GM19351 (cell line): ENCODE data around the gene POLRMT.
"Not testable (repeated sequence)": the region's sequence is repeated elsewhere in the genome, so short reads cannot be mapped to it uniquely, and the experiment has no call there.

Source experiments
- ATAC-seq: cut with Tn5 transposase; IDR thresholded peaks from one replicate; pipeline ENCODE4 v1.9.1; 2021; ENCODE audit warnings: mild to moderate bottlenecking, moderate library complexity; ENCODE audit not compliant: unreplicated experiment

Gene POLRMT

GRCh38 chr19:615619-616018 lies 17.7 kb downstream of the POLRMT start:
- no peak for ATAC-seq

- ATAC-seq: no peak
Observed at GRCh38 chr19:613732-614567, 19.4 kb downstream of the POLRMT start.

- ATAC-seq: no peak
Observed at GRCh38 chr19:612941-613340, 20.4 kb downstream of the POLRMT start.

GRCh38 chr19:611481-611868 lies 21.9 kb downstream of the POLRMT start:
- ATAC-seq: no peak

- ATAC-seq: no peak
Observed at GRCh38 chr19:610801-611480, 22.4 kb downstream of the POLRMT start.

- no peak for ATAC-seq
Observed at GRCh38 chr19:610071-610800, 23.1 kb downstream of the POLRMT start.

- ATAC-seq: no peak
Observed at GRCh38 chr19:609004-609346, 24.4 kb downstream of the POLRMT start.

GRCh38 chr19:608155-609003 lies 25.0 kb downstream of the POLRMT start:
- ATAC-seq: no peak

GRCh38 chr19:607301-608154 lies 25.8 kb downstream of the POLRMT start:
- ATAC-seq: no peak

- not testable (repeated sequence) for ATAC-seq
Observed at GRCh38 chr19:605061-605971, 28.0 kb downstream of the POLRMT start.

GRCh38 chr19:604355-604754 lies 29.0 kb downstream of the POLRMT start:
- no peak for ATAC-seq

GRCh38 chr19:603779-604178 lies 29.6 kb downstream of the POLRMT start:
- not testable (repeated sequence) for ATAC-seq

- ATAC-seq: not testable (repeated sequence)
Observed at GRCh38 chr19:603302-603639, 30.1 kb downstream of the POLRMT start.

- no peak for ATAC-seq
Observed at GRCh38 chr19:602391-603301, 30.7 kb downstream of the POLRMT start.

- ATAC-seq: no peak
Observed at GRCh38 chr19:601790-602189, 31.5 kb downstream of the POLRMT start.

- no peak for ATAC-seq
Observed at GRCh38 chr19:601310-601709, 32.0 kb downstream of the POLRMT start.

- no peak for ATAC-seq
Observed at GRCh38 chr19:597406-598315, 35.7 kb downstream of the POLRMT start.
